GM21367 (cell line): Measurements from ENCODE around the gene SLC6A7.

Experiments
- ATAC-seq: cut with Tn5 transposase; IDR thresholded peaks from one replicate; pipeline ENCODE4 v1.9.1; 2021; ENCODE audit not compliant: unreplicated experiment

The SLC6A7 gene

GRCh38 chr5:150172145-150172544 is 17.7 kb upstream of the SLC6A7 start:
- no peak for ATAC-seq

- ATAC-seq = no peak
Measured at GRCh38 chr5:150172556-150172955, 17.3 kb upstream of the SLC6A7 start.

- no peak for ATAC-seq
Measured at GRCh38 chr5:150173161-150173560, 16.7 kb upstream of the SLC6A7 start.

GRCh38 chr5:150174285-150174684 is 15.6 kb upstream of the SLC6A7 start:
- ATAC-seq = no peak

- no peak for ATAC-seq
Measured at GRCh38 chr5:150175076-150175475, 14.8 kb upstream of the SLC6A7 start.

GRCh38 chr5:150175536-150175935 is 14.3 kb upstream of the SLC6A7 start:
- ATAC-seq = no peak

- ATAC-seq = no peak
Measured at GRCh38 chr5:150176745-150177477, 13.0 kb upstream of the SLC6A7 start.

GRCh38 chr5:150177721-150178120 is 12.1 kb upstream of the SLC6A7 start:
- no peak for ATAC-seq

GRCh38 chr5:150178262-150178661 is 11.6 kb upstream of the SLC6A7 start:
- no peak for ATAC-seq

- no peak for ATAC-seq
Measured at GRCh38 chr5:150179019-150179620, 10.7 kb upstream of the SLC6A7 start.

GRCh38 chr5:150180241-150181026 is 9.4 kb upstream of the SLC6A7 start:
- ATAC-seq = no peak

GRCh38 chr5:150181027-150181426 is 8.8 kb upstream of the SLC6A7 start:
- no peak for ATAC-seq

GRCh38 chr5:150181766-150182545 is 7.9 kb upstream of the SLC6A7 start:
- ATAC-seq = no peak

- ATAC-seq = no peak
Measured at GRCh38 chr5:150182774-150183173, 7.1 kb upstream of the SLC6A7 start.

- no peak for ATAC-seq
Measured at GRCh38 chr5:150183436-150183835, 6.4 kb upstream of the SLC6A7 start.

- no peak for ATAC-seq
Measured at GRCh38 chr5:150184006-150184405, 5.9 kb upstream of the SLC6A7 start.

- no peak for ATAC-seq
Measured at GRCh38 chr5:150184990-150185912, 4.6 kb upstream of the SLC6A7 start.

- no peak for ATAC-seq
Measured at GRCh38 chr5:150186137-150186536, 3.7 kb upstream of the SLC6A7 start.

GRCh38 chr5:150186897-150187296 is 3.0 kb upstream of the SLC6A7 start:
- no peak for ATAC-seq

GRCh38 chr5:150188146-150188842 is 1.6 kb upstream of the SLC6A7 start:
- ATAC-seq = no peak
